ENCODE data around the gene AXIN2.

DNA sequence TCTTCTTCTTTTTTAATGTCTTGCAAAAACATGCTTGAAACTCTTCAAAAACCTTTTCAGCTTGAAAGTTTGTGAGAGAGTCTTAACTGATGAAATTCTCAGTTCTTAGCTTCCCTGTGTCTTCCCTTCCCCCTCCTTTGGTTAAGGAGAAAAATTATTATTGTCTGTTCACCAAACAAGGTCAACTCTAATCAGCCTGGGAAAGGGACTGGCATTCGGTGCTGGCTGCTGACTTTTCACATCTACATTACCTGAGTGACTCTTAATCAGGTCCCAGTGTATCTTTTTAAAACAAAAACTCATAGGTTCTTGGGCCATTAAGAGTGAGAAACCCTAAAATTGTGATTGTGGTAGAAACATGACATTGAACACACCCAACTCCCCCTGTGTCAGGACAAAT is 39.1 kb upstream of the AXIN2 start:
- TF ChIP-seq, protein P1, sequence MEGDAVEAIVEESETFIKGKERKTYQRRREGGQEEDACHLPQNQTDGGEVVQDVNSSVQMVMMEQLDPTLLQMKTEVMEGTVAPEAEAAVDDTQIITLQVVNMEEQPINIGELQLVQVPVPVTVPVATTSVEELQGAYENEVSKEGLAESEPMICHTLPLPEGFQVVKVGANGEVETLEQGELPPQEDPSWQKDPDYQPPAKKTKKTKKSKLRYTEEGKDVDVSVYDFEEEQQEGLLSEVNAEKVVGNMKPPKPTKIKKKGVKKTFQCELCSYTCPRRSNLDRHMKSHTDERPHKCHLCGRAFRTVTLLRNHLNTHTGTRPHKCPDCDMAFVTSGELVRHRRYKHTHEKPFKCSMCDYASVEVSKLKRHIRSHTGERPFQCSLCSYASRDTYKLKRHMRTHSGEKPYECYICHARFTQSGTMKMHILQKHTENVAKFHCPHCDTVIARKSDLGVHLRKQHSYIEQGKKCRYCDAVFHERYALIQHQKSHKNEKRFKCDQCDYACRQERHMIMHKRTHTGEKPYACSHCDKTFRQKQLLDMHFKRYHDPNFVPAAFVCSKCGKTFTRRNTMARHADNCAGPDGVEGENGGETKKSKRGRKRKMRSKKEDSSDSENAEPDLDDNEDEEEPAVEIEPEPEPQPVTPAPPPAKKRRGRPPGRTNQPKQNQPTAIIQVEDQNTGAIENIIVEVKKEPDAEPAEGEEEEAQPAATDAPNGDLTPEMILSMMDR (IDR thresholded peaks at IDR 0.05), result no peak
- TF ChIP-seq POLR2A (IDR thresholded peaks at IDR 0.05; ENCODE audit: low read depth), result no peak
- TF ChIP-seq POLR2AphosphoS5 (IDR thresholded peaks at IDR 0.05), result no peak

All from esophagus muscularis mucosa (tissue), 3 donors.